Transverse colon (tissue), 4 donors: ENCODE measurements around the gene MET. TPM values are rescaled to one million over a fixed set of nuclear protein-coding genes. Genes with fewer than 3 reads are reported as not detected.
"Not testable (repeated sequence)": the region's sequence is repeated elsewhere in the genome, so short reads cannot be mapped to it uniquely, and the experiment has no call there.

Experiments
- DNase-seq: peaks from one replicate; pipeline ENCODE4 v3.0.0-alpha.2; 2019
- H3K27ac ChIP-seq, 4 donors: fragments of 200-600 bp; sonication (generic); 2 replicates each; pipeline ENCODE4 v1.5.1; 2016 to 2018; ENCODE audit warnings: inconsistent platforms in 4 of 4
- H3K27me3 ChIP-seq: fragments of 200-600 bp; sonication (generic); 2 replicates; pipeline ENCODE4 v1.5.1; 2017; ENCODE audit warnings: inconsistent platforms
- H3K36me3 ChIP-seq, 4 donors: fragments of 200-600 bp; sonication (generic); 2 replicates each; pipeline ENCODE4 v1.5.1; 2017 to 2019; ENCODE audit warnings: inconsistent platforms in 4 of 4
- H3K4me1 ChIP-seq, 4 donors: fragments of 200-600 bp; sonication (generic); 2 replicates each; pipeline ENCODE4 v1.5.1; 2017 to 2020; ENCODE audit warnings: inconsistent platforms in 4 of 4
- H3K4me3 ChIP-seq, 4 donors: fragments of 200-600 bp; sonication (generic); 1 replicate in 1 of 4; 2 replicates in 3 of 4; pipeline versions ENCODE4 v1.5.1 to v1.6.1; 2017 to 2019; ENCODE audit warnings: inconsistent platforms in 4 of 4
- H3K9me3 ChIP-seq, 2 donors: fragments of 200-600 bp; sonication (generic); 2 replicates each; pipeline ENCODE4 v1.5.1; 2017 to 2019; ENCODE audit warnings: inconsistent platforms in 2 of 2
- EP300 ChIP-seq: sonication (generic); formaldehyde crosslinking; IDR thresholded peaks from one replicate; pipeline ENCODE4 v1.6.1; 2017; ENCODE audit warnings: antibody characterized with exemption, low read depth
- POLR2A ChIP-seq: fragments of 450-650 bp; IDR thresholded peaks from one replicate; pipeline ENCODE4 v1.6.1; 2016; ENCODE audit warnings: antibody characterized with exemption, mild to moderate bottlenecking, moderate library complexity
- POLR2AphosphoS5 ChIP-seq, 3 donors: sonication (generic); formaldehyde crosslinking; IDR thresholded peaks; one replicate each; pipeline ENCODE4 v1.6.1; 2016; ENCODE audit warnings: antibody characterized with exemption in 3 of 3
- WGBS, 2 donors: methylation state at CpG; one replicate each; pipeline ENCODE4 v1.1.5; 2018; ENCODE audit warnings: low coverage in 1 of 2; 5-methylcytosine and 5-hydroxymethylcytosine counted together
- in situ Hi-C, 4 donors: fragments of 200-750 bp; cut with MboI; loops; one replicate each; pipeline versions ENCODE4 v1.15.0 to v1.15.1; 2017; ENCODE audit warnings: low sequenced_read_pairs in 3 of 4, low pct_ligation_motif_present in 1 of 4, low pct_unique_long_range_greater_than_20kb in 1 of 4
- intact Hi-C: fragments of 100-400 bp; cut with DNase I; formaldehyde crosslinking; loops from one replicate; pipeline ENCODE4 v1.15.1; 2023; ENCODE audit warnings: low total_unique reads
- total RNA-seq, 4 donors: library from RNA; depleted of rRNA; stranded (reverse); fragments of >200 nt; gene quantifications; one replicate each; pipeline ENCODE4 v1.1.0, GENCODE V29; 2016
- TF ChIP-seq, protein P1 (sequence below), 5 experiments: fragments of 200-600 bp in 3 of 5; fragments of 450-650 bp in 2 of 5; sonication (generic) in 3 of 5; IDR thresholded peaks; 1 replicate in 2 of 5; 2 replicates in 3 of 5; pipeline ENCODE4 v1.5.1; 2016 to 2017; ENCODE audit warnings: antibody characterized with exemption in 5 of 5, inconsistent platforms in 3 of 5, mild to moderate bottlenecking in 2 of 5, moderate library complexity in 1 of 5

Gene MET
- total RNA-seq, 4 donors from 2014 or later = 6.4 to 35.5 (median 20.3) TPM

DNA sequence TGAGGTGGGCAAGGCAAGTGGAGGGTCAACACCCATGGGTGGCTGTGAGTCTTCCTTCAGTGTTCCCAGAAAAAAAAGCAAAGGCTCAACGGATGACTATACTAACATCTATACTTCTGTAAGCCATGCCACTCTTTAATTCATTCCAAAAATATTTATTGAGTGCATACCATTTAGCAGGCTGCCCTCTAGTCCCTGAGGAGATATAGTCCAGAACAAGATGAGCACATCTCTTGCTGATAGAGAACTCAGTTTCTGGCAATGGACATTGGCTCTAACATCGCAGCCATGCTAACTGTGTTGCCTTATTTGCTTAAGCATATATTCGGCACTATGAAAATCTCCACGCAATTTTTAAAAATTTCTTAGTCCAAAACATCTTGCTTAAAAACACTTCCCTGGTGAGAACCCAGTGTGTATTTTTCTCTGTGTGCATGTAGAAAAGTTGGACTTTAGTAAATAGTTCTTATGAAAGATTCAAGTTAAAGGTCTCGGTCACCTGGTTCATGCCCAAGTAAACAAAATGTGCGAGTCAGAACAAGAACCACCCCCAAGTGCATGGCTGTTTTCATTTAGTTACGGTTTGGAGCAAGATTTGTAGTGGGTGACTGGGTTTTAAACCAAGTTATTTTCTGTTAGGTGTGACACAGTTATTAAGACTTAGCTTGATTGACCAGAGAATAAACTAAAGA lies 69.8 kb downstream of the MET start:
- no peak for DNase-seq
- in situ Hi-C loops = no loop called here
- Histone ChIP-seq H3K27ac (no peak overlapping the region), H3K36me3 (no peaks in the 10 kb centered on the region), H3K27me3 (no peaks in the 10 kb centered on the region), H3K4me1 (peaks cover 0 to 10% (median 0%) of the 10 kb centered on the region in 4 donors), H3K4me3 (no peak overlapping the region), H3K9me3 (no peaks in the 10 kb centered on the region)
- intact Hi-C loops = no loop called here
- WGBS, 2 donors = 86 to 90% methylated on average over 7 of the region's 7 CpGs
- TF ChIP-seq, protein P1, sequence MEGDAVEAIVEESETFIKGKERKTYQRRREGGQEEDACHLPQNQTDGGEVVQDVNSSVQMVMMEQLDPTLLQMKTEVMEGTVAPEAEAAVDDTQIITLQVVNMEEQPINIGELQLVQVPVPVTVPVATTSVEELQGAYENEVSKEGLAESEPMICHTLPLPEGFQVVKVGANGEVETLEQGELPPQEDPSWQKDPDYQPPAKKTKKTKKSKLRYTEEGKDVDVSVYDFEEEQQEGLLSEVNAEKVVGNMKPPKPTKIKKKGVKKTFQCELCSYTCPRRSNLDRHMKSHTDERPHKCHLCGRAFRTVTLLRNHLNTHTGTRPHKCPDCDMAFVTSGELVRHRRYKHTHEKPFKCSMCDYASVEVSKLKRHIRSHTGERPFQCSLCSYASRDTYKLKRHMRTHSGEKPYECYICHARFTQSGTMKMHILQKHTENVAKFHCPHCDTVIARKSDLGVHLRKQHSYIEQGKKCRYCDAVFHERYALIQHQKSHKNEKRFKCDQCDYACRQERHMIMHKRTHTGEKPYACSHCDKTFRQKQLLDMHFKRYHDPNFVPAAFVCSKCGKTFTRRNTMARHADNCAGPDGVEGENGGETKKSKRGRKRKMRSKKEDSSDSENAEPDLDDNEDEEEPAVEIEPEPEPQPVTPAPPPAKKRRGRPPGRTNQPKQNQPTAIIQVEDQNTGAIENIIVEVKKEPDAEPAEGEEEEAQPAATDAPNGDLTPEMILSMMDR (IDR thresholded peaks at IDR 0.05) = no peak
- TF ChIP-seq POLR2AphosphoS5 (IDR thresholded peaks at IDR 0.05) = no peak
- TF ChIP-seq POLR2A = no peak
- TF ChIP-seq EP300 = no peak

DNA sequence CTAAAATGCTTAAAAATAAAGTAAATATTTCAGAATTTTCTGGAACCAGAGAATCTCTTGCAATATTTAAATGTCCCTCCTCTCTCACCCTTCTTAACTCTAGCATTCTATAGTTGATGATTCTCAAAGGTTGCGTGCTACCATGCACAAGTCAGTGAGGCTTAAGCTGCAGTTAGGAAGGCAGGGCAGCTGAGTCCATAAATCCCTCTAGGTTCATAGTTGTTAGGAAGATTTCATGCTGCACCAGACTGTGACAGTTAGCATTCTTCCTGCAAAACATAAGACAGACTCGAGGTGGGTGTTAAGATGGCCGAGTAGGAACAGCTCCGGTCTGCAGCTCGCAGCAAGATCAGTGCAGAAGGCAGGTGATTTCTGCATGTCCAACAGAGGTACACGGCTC lies 70.6 kb downstream of the MET start:
- TF ChIP-seq, protein P1 (IDR thresholded peaks at IDR 0.05) = no peak
- no peak for TF ChIP-seq EP300
- intact Hi-C loops = no loop called here
- no peak for DNase-seq
- H3K4me3 ChIP-seq = no peak overlapping the region
- H3K27ac ChIP-seq = no peak overlapping the region
- peaks cover 0 to 10% (median 0%) of the 10 kb centered on the region in 4 donors for H3K4me1 ChIP-seq
- WGBS, 2 donors = 92 to 100% methylated on average over 1 to 6 of the region's 6 CpGs
- no peaks in the 10 kb centered on the region for H3K9me3 ChIP-seq
- in situ Hi-C loops = no loop called here
- H3K36me3 ChIP-seq = no peaks in the 10 kb centered on the region
- H3K27me3 ChIP-seq = no peaks in the 10 kb centered on the region

DNA sequence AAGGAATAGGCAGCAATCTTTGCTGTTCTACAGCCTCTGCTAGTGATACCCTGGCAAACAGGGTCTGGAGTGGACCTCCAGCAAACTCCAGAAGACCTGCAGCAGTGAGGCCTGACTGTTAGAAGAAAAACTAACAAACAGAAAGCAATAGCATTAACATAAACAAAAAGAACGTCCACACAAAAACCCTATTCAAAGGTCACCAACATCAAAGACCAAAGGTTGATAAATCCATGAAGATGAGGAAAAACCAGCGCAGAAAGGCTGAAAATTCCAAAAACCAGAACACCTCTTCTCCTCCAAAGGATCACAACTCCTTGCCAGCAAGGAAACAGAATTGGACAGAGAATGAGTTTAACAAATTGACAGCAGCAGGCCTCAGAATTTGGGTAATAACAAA lies 71.8 kb downstream of the MET start:
- H3K9me3 ChIP-seq, intact Hi-C loops, H3K36me3 ChIP-seq, in situ Hi-C loops, H3K27me3 ChIP-seq, DNase-seq, H3K4me3 ChIP-seq, H3K4me1 ChIP-seq, H3K27ac ChIP-seq: not testable (repeated sequence)
- WGBS, 2 donors = 69% methylated on average over 2 of the region's 2 CpGs

DNA sequence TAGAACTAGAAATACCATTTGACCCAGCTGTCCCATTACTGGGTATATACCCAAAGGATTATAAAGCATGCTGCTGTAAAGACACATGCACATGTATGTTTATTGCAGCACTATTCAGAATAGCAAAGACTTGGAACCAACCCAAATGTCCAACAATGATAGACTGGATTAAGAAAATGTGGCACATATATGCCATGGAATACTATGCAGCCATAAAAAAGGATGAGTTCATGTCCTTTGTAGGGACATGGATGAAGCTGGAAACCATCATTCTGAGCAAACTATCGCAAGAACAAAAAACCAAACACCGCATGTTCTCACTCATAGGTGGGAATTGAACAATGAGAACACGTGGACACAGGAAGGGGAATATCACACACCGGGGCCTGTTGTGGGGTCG lies 74.4 kb downstream of the MET start:
- intact Hi-C loops, DNase-seq, H3K27ac ChIP-seq, in situ Hi-C loops, H3K4me3 ChIP-seq, H3K36me3 ChIP-seq, H3K9me3 ChIP-seq, H3K27me3 ChIP-seq, H3K4me1 ChIP-seq: not testable (repeated sequence)
- 95% methylated on average over 5 of the region's 5 CpGs; no CpG with 5 or more reads in 1 of the 2 donors for WGBS, 2 donors

DNA sequence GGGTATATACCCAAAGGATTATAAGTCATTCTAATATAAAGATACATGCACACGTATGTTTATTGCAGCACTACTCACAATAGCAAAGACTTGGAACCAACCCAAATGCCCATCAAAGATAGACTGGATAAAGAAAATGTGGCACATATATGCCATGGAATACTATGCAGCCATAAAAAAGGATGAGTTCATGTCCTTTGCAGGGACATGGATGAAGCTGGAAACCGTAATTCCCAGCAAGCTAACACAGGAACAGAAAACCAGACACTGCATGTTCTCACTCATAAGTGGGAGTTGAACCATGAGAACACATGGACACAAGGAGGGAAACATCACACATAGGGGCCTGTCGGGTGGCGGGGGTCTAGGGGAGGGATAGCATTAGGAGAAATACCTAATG lies 79.1 kb downstream of the MET start:
- H3K36me3 ChIP-seq, H3K4me3 ChIP-seq, H3K9me3 ChIP-seq, H3K27me3 ChIP-seq, in situ Hi-C loops, intact Hi-C loops, H3K4me1 ChIP-seq, DNase-seq, H3K27ac ChIP-seq: not testable (repeated sequence)
- 95 to 100% methylated on average over 1 to 4 of the region's 4 CpGs for WGBS, 2 donors
